Measurements from ENCODE around the gene MRM2.

GRCh38 chr7:2280424-2280823 is 38.4 kb upstream of the MRM2 start:
- TF ChIP-seq, protein P1, sequence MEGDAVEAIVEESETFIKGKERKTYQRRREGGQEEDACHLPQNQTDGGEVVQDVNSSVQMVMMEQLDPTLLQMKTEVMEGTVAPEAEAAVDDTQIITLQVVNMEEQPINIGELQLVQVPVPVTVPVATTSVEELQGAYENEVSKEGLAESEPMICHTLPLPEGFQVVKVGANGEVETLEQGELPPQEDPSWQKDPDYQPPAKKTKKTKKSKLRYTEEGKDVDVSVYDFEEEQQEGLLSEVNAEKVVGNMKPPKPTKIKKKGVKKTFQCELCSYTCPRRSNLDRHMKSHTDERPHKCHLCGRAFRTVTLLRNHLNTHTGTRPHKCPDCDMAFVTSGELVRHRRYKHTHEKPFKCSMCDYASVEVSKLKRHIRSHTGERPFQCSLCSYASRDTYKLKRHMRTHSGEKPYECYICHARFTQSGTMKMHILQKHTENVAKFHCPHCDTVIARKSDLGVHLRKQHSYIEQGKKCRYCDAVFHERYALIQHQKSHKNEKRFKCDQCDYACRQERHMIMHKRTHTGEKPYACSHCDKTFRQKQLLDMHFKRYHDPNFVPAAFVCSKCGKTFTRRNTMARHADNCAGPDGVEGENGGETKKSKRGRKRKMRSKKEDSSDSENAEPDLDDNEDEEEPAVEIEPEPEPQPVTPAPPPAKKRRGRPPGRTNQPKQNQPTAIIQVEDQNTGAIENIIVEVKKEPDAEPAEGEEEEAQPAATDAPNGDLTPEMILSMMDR (IDR thresholded peaks at IDR 0.05), result no peak
- TF ChIP-seq, protein P2, sequence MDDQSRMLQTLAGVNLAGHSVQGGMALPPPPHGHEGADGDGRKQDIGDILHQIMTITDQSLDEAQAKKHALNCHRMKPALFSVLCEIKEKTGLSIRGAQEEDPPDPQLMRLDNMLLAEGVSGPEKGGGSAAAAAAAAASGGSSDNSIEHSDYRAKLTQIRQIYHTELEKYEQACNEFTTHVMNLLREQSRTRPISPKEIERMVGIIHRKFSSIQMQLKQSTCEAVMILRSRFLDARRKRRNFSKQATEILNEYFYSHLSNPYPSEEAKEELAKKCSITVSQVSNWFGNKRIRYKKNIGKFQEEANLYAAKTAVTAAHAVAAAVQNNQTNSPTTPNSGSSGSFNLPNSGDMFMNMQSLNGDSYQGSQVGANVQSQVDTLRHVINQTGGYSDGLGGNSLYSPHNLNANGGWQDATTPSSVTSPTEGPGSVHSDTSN (IDR thresholded peaks at IDR 0.05), result no peak
- TF ChIP-seq, protein P3, sequence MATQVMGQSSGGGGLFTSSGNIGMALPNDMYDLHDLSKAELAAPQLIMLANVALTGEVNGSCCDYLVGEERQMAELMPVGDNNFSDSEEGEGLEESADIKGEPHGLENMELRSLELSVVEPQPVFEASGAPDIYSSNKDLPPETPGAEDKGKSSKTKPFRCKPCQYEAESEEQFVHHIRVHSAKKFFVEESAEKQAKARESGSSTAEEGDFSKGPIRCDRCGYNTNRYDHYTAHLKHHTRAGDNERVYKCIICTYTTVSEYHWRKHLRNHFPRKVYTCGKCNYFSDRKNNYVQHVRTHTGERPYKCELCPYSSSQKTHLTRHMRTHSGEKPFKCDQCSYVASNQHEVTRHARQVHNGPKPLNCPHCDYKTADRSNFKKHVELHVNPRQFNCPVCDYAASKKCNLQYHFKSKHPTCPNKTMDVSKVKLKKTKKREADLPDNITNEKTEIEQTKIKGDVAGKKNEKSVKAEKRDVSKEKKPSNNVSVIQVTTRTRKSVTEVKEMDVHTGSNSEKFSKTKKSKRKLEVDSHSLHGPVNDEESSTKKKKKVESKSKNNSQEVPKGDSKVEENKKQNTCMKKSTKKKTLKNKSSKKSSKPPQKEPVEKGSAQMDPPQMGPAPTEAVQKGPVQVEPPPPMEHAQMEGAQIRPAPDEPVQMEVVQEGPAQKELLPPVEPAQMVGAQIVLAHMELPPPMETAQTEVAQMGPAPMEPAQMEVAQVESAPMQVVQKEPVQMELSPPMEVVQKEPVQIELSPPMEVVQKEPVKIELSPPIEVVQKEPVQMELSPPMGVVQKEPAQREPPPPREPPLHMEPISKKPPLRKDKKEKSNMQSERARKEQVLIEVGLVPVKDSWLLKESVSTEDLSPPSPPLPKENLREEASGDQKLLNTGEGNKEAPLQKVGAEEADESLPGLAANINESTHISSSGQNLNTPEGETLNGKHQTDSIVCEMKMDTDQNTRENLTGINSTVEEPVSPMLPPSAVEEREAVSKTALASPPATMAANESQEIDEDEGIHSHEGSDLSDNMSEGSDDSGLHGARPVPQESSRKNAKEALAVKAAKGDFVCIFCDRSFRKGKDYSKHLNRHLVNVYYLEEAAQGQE (IDR thresholded peaks at IDR 0.05), result no peak
- no peak for TF ChIP-seq CHD2 (IDR thresholded peaks at IDR 0.05; ENCODE audit: low read length, partially characterized antibody)
- no peak for TF ChIP-seq ZFP36 (IDR thresholded peaks at IDR 0.05; ENCODE audit: borderline replicate concordance, partially characterized antibody)
- no peak for TF ChIP-seq EP300 (IDR thresholded peaks at IDR 0.05)
- no peak for TF ChIP-seq NFE2L2 (conservative IDR thresholded peaks at IDR 0.05; ENCODE audit: low read length)
- TF ChIP-seq KDM1A (IDR thresholded peaks at IDR 0.05; ENCODE audit: low read depth), result no peak

Measured in A549 (cell line).